Ascending aorta (tissue), 2 donors: Measurements from ENCODE around the gene MLXIPL. TPM values are rescaled to one million over a fixed set of nuclear protein-coding genes. Genes with fewer than 3 reads are reported as not detected.
A peak's percentile ranks its signal among the peaks of the same experiment; 100 is the strongest.
"Not testable (repeated sequence)": the region's sequence is repeated elsewhere in the genome, so short reads cannot be mapped to it uniquely, and the experiment has no call there.

ENCODE experiments used
- DNase-seq, 2 donors: peaks; one replicate each; pipeline ENCODE4 v3.0.0-alpha.2; 2019; ENCODE audit warnings: low spot score in 2 of 2
- H3K27ac ChIP-seq, 2 donors: fragments of 200-600 bp; sonication (generic); one replicate each; pipeline ENCODE4 v1.5.1; 2016 to 2017; ENCODE audit warnings: mild to moderate bottlenecking in 1 of 2
- H3K27me3 ChIP-seq: fragments of 200-600 bp; sonication (generic); one replicate; pipeline ENCODE4 v1.5.1; 2017
- H3K36me3 ChIP-seq, 2 donors: fragments of 200-600 bp; sonication (generic); one replicate each; pipeline ENCODE4 v1.5.1; 2016
- H3K4me1 ChIP-seq, 2 donors: fragments of 200-600 bp; sonication (generic); one replicate each; pipeline ENCODE4 v1.5.1; 2016 to 2017; ENCODE audit warnings: mild to moderate bottlenecking in 1 of 2
- H3K4me3 ChIP-seq, 2 donors: fragments of 200-600 bp; sonication (generic); one replicate each; pipeline ENCODE4 v1.5.1; 2016 to 2017; ENCODE audit warnings: mild to moderate bottlenecking in 1 of 2
- H3K9me3 ChIP-seq, 2 donors: fragments of 200-600 bp; sonication (generic); one replicate each; pipeline ENCODE4 v1.5.1; 2016
- CTCF ChIP-seq, 3 experiments: fragments of 200-600 bp in 2 of 3; fragments of 450-650 bp in 1 of 3; sonication (generic) in 2 of 3; IDR thresholded peaks; one replicate each; pipeline ENCODE4 v1.5.1; 2016 to 2019; ENCODE audit warnings: antibody characterized with exemption in 3 of 3, mild to moderate bottlenecking in 1 of 3, moderate library complexity in 1 of 3
- intact Hi-C: fragments of 100-400 bp; cut with DNase I; formaldehyde crosslinking; loops from one replicate; pipeline ENCODE4 v1.15.1; 2023
- total RNA-seq: library from RNA; depleted of rRNA; stranded (reverse); fragments of >200 nt; gene quantifications from one replicate; pipeline ENCODE4 v1.1.0, GENCODE V29; 2016

MLXIPL gene
- total RNA-seq, 1 donor from 2014 or later = 297 TPM

GRCh38 chr7:73585196-73585595 lies 39.1 kb downstream of the MLXIPL start:
- no peak for TF ChIP-seq CTCF (IDR thresholded peaks at IDR 0.05)
- intact Hi-C loops = no loop called here
- no peak for DNase-seq
- no peaks in the 10 kb centered on the region for H3K9me3 ChIP-seq
- H3K4me3 ChIP-seq = no peak overlapping the region
- H3K27me3 ChIP-seq = no peaks in the 10 kb centered on the region
- H3K4me1 ChIP-seq = no peaks in the 10 kb centered on the region
- no peak overlapping the region for H3K27ac ChIP-seq
- no peaks in the 10 kb centered on the region for H3K36me3 ChIP-seq

- no peak for TF ChIP-seq CTCF (IDR thresholded peaks at IDR 0.05)
- intact Hi-C loops = no loop called here
- no peaks in the 10 kb centered on the region for H3K36me3 ChIP-seq
- H3K27ac ChIP-seq = no peak overlapping the region
- H3K27me3 ChIP-seq = no peaks in the 10 kb centered on the region
- DNase-seq = no peak
- no peak overlapping the region for H3K4me3 ChIP-seq
- H3K9me3 ChIP-seq = no peaks in the 10 kb centered on the region
- peaks cover 0 to 5% of the 10 kb centered on the region in 2 donors for H3K4me1 ChIP-seq
Measured at GRCh38 chr7:73582664-73583202, 41.6 kb downstream of the MLXIPL start.

DNA sequence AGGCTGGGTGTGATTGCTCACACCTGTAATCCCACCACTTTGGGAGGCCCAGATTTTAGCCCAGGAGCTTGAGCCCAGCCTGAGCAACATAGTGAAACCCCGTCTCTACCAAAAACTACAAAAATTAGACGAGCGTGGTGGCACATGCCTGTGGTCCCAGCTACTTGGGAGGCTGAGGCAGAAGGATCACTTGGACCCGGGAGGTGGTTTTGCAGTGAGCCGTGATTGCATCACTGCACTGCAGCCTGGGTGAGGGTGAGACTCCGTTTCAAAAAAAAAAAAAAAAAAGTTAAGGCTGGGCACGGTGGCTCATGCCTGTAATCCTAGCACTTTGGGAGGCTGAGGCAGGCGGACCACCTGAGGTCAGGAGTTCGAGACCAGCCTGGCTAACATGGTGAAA lies 43.3 kb downstream of the MLXIPL start:
- H3K27ac ChIP-seq, H3K9me3 ChIP-seq, H3K4me3 ChIP-seq, intact Hi-C loops, H3K36me3 ChIP-seq, H3K27me3 ChIP-seq, DNase-seq: not testable (repeated sequence)
- peaks cover 0 to 12% of the 10 kb centered on the region in 2 donors for H3K4me1 ChIP-seq

DNA sequence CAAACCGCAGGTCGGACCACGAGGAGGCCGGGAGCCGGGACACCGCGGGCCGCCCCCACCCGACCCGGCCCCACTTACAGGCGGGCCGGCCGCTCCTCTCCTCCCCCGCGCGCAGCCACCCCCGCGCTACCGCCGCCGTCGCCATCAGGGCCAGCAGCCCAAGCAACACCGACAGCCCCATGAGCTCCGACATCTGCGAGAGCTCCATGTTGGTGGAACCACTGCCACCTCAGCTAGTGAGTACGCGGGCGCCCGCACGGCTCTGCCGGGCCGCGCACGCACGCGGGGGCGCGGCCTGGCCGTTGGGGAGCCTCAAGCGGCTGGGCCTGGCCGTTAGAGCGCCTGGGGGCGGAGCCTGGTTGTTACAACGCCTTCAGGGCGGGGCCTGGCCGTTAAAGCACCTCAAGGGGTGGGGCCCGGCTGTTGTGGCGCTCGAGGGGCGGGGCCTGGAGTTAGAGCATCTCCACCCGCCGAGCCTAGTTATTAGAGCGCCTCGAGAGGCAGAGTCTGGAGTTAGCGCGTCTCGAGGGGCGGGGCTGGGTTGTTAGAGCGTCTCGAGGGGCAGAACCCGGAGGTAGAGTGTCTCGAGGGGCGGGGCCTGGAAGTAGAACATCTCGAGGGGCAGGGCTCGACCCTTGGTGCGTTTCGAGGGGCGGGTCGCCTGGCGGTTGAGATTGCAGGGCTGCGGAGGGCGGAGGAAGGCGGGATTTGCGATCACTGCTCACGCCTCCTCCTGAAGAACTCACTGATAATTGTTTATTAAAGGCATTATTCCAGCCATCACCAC lies 45.8 kb downstream of the MLXIPL start, which contains the start of gene TBL2:
Gene TBL2 (minus strand): TSS at position 238 of the 787 bp plus-strand sequence. CDS start 30 bp downstream, at position 208.
- Histone ChIP-seq H3K36me3 (peaks cover 9 to 14% of the 10 kb centered on the region in 2 donors), H3K27me3 (no peaks in the 10 kb centered on the region), H3K27ac (peak within 1 kb of the TSS; percentile 87 to 90), H3K9me3 (no peaks in the 10 kb centered on the region), H3K4me3 (peak within 1 kb of the TSS; percentile 80 to 81), H3K4me1 (peaks cover 0 to 12% of the 10 kb centered on the region in 2 donors)
- intact Hi-C loops = loop anchor here (1.0 kb wide), 2 partner anchors 21 to 56 kb away; partner anchors contain the start of genes BAZ1B and BCL7B
- DNase-seq = peak; percentile 98 to 100
- peak in 1 of 3 experiments; percentile 32 for TF ChIP-seq CTCF (IDR thresholded peaks at IDR 0.05)

- Histone ChIP-seq H3K9me3 (no peaks in the 10 kb centered on the region), H3K4me3 (peak overlapping the region; percentile 80 to 81), H3K27ac (peak overlapping the region; percentile 87 to 90), H3K36me3 (peaks cover 16 to 21% of the 10 kb centered on the region in 2 donors), H3K27me3 (no peaks in the 10 kb centered on the region), H3K4me1 (peaks cover 0 to 12% of the 10 kb centered on the region in 2 donors)
- intact Hi-C loops = loop anchor here (1.0 kb wide), 2 partner anchors 20 to 55 kb away; partner anchors contain the start of genes BAZ1B and BCL7B
- no peak for TF ChIP-seq CTCF (IDR thresholded peaks at IDR 0.05)
- no peak for DNase-seq
Measured at GRCh38 chr7:73577627-73578341, 46.5 kb downstream of the MLXIPL start.
